CD1c-positive myeloid dendritic cell (primary cell): ENCODE measurements around the gene ZC3H14.
"Not testable (repeated sequence)": the region's sequence is repeated elsewhere in the genome, so short reads cannot be mapped to it uniquely, and the experiment has no call there.

ENCODE experiments used
- DNase-seq: peaks from one replicate; pipeline ENCODE4 v3.0.0-alpha.2; 2016; ENCODE audit errors: extremely low spot score

ZC3H14 gene, protein sequence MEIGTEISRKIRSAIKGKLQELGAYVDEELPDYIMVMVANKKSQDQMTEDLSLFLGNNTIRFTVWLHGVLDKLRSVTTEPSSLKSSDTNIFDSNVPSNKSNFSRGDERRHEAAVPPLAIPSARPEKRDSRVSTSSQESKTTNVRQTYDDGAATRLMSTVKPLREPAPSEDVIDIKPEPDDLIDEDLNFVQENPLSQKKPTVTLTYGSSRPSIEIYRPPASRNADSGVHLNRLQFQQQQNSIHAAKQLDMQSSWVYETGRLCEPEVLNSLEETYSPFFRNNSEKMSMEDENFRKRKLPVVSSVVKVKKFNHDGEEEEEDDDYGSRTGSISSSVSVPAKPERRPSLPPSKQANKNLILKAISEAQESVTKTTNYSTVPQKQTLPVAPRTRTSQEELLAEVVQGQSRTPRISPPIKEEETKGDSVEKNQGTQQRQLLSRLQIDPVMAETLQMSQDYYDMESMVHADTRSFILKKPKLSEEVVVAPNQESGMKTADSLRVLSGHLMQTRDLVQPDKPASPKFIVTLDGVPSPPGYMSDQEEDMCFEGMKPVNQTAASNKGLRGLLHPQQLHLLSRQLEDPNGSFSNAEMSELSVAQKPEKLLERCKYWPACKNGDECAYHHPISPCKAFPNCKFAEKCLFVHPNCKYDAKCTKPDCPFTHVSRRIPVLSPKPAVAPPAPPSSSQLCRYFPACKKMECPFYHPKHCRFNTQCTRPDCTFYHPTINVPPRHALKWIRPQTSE

GRCh38 chr14:88562831-88563686 lies at the start of gene ZC3H14:
TSS of gene ZC3H14 (plus strand) at chr14:88563037. CDS start at chr14:88563134, 97 bp downstream.
- DNase-seq = peak; percentile 95

DNA sequence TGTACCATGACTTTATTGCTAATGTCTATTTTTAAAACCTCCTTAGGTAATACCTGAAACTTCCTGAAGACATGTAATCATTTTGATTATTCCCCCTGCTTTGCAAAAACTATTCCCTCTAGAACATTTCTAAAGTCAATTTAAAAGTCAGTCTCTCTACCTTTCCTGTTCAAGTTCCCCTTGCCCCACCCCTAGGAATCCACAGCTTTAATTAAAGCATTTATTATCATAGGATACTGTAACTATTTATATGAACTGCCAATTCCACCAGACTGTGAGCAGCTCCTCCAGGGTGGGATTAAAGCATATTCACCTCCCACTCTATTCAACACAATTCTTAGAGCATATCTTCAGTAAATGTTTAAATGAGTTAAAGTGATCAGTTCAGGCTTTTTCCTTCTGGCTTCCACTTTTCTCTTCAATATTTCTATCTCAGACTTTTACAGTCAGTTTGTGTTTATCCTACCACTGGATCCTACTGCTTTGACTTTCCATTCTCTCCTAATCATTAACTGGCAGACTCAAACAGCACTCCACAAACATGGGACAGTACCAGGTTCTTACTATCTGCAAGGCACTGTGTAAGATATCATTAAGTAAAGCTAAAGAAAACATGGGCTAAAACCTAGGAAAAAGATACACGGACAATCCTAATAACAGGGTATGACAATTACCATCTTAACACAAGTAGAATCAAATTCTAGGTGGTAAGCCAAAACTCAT lies 47.2 kb upstream of the ZC3H14 start:
- DNase-seq = no peak

GRCh38 chr14:88516861-88517357 lies 45.9 kb upstream of the ZC3H14 start:
- no peak for DNase-seq

- DNase-seq = no peak
Measured at GRCh38 chr14:88518592-88519512, 44.0 kb upstream of the ZC3H14 start.

GRCh38 chr14:88519907-88520306 lies 42.9 kb upstream of the ZC3H14 start:
- no peak for DNase-seq

DNA sequence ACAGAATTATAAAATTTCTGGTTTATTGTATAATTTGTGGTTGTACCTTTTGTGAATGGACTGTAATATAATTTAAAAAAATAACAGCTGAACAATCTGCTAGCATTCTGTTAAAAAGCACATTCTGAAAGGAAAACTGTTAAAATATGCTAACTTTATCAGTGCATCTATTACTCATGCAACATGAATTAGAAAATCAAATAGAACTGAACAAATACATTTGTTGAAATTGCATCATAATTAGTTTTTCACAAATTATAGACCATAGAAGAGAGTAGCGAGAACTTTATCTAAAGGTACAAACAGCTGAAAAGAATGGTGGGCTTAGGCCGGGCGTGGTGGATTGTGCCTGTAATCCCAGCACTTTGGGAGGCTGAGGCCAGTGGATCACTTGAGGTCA lies 41.0 kb upstream of the ZC3H14 start:
- DNase-seq = no peak

GRCh38 chr14:88522393-88522792 lies 40.4 kb upstream of the ZC3H14 start:
- no peak for DNase-seq

DNA sequence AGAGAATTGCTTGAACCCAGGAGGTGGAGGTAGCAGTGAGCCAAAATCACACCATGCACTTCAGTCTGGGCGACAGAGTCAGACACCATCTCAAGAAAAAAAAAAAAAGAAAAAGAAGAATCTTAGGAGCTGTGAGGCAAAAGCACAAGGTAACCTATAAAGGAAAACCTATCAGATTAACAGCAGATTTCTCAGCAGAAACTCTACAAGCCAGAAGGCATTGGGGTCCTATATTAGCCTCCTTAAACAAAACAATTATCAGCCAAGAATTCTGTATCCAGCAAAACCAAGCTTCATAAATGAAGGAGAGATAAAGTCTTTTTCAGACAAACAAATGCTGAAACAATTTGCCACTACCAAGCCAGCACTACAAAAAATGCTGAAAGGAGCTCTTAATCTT lies 32.9 kb upstream of the ZC3H14 start:
- not testable (repeated sequence) for DNase-seq

DNA sequence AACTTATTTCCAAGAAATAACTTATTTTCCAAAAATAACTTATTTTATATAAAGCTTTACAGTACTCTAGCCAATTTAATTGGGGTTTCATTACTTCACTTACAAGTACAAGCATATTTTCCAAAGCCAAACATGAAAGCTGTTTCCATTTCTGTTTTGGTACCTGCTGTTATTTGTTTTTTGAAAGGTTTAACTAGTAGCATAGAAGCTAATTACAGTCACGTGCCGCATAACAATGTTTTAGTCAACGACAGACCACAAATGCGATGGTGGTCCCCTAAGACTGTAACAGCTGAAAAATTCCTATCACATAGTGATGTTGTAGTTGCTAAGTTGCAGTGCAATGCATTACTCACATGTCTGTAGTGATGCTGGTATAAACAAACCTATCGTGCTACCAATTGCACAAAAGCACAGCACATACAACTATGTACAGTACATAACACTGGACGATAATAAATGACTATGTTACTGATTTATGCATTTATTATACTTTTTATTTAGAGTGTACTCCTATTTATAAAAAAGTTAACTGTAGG lies 29.7 kb upstream of the ZC3H14 start:
- no peak for DNase-seq

DNA sequence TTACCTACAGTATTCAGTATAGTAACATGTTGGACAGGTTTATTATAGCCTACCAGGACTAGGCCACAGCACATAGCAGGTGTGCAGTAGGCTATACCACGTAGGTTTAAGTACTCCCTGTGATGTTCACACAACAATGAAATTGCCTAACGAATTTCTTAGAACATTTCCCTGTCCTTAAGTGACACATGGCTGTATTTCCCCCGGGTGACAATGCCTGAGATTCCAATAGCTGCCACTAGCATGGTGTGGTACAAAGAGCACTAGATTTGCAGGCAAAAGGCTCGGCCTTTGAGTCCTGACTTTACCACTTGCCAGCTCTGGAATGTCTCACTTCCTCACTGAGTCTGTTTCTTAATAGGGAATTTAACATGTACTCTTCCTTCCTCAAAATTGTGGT lies 27.7 kb upstream of the ZC3H14 start:
- peak; percentile 68 for DNase-seq

DNA sequence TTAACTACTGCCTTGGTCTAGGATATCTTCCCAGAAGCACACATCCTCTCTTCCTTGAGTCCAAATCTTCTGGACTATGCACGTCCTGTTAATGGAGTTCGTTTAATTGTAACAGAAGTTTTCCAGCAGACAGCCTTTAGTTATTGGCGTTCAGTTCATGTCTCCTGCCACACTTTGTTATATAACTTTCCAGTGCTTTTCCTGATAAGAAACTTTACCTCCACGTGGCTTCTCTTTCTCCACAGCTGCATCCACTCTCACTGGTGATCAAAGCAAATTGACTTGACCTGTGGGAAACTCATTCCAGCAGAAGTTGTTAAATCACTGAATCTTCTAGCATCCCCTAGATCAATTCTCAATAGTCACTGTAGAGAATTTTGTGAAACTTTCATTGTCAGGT lies 27.0 kb upstream of the ZC3H14 start:
- DNase-seq = no peak

GRCh38 chr14:88541324-88541723 lies 21.5 kb upstream of the ZC3H14 start:
- no peak for DNase-seq

- DNase-seq = no peak
Measured at GRCh38 chr14:88542857-88543795, 19.7 kb upstream of the ZC3H14 start.

- no peak for DNase-seq
Measured at GRCh38 chr14:88545256-88545655, 17.6 kb upstream of the ZC3H14 start.

GRCh38 chr14:88546621-88547385 lies 16.0 kb upstream of the ZC3H14 start:
- DNase-seq = no peak

- no peak for DNase-seq
Measured at GRCh38 chr14:88547386-88547780, 15.5 kb upstream of the ZC3H14 start.

DNA sequence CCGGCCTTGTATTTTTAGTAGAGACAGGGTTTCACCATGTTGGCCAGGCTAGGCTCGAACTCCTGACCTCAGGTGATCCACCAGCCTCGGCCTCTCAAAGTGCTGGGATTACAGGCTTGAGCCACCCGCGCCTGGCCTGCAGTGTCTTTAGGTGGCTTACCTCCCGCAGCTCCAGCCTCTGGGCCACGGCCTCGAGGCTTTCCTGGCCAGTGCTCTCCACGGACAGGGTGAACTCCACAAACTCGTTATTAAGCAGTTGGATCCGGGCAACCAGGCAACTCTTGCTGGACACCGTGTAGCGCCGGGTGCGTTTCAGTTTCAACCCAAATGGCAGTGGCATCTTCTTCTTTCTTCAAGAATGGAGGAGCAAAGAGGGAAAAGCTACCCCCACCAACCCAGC lies 12.8 kb upstream of the ZC3H14 start:
- no peak for DNase-seq
